NCI-H774 (cell line): Measurements from ENCODE around the gene DUSP16.

ENCODE experiments used
- DNase-seq: peaks from one replicate; lab custom pipeline; 2025; lab: John Stamatoyannopoulos, UW

The DUSP16 gene

DNA sequence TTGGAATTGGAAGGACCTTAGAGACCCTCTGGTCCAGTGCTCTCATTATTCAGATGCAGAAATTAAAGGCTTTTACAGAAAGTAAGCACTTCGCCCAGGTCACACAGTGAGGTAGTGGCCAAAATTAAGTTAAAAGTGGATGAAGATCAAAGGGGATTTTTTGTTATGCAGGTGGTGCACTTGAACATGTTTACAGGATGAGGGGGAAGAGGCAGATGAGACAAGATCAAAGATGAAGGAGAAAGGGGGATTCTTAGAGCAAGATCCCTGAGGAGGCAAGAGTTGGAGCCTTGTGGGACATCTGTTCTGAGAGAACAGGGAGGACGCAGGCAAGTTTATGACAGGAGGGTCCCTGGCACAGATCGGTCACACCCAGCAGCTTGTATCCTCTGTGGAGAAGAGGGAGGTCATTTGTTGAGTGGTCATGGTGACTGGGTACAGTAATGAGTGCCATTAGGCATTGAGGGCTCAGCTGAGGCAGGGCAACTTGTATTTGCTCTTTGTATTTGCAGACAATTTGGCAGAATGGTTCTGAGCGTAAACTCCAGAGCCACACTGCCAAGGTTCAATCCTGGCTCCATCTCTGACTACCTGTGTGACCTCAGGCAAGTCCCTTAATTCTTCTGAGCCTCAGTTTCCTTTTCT is 121.8 kb downstream of the DUSP16 start:
- DNase-seq, result peak; percentile 86

DNA sequence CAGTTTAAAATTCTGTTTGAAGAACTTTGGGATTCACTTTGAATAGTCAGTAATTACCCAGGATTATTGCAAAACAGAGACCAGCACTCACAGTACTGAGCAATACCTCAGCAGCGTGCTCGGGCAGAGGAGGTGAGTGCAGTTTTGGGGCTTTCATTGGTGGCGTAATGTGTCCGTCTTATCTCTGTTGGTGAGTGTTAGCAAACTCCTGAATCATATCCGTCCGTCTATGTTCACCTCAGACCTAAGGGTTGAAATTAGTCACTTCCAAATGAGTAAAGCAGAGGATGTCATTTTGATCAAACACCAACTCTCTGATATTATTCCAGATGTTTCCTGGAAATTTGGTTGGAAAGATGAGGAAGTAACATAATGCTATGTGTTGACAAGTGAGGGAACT is 123.0 kb downstream of the DUSP16 start:
- DNase-seq, result no peak

DNA sequence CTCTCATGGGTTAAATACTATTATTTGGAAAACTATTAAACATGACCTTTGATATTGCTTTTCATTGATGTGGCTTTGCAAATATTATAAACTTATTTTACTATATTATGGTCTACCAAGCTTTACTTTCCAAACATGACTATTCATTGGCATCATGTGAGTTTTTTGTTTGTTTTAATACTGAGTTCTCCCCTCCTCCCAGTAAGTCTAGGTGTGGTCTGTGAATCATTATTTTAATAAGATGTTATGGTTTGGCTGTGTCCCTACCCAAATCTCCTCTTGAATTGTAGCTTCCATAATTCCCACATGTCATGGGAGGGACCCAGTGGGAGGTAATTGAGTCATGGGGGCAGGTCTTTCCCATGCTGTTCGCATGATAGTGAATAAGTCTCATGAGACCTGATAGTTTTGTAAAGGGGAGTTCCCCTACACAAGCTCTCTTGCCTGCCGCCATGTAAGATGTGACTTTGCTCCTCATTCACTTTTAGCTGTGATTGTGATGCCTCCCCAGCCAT is 125.8 kb downstream of the DUSP16 start:
- DNase-seq, result no peak

DNA sequence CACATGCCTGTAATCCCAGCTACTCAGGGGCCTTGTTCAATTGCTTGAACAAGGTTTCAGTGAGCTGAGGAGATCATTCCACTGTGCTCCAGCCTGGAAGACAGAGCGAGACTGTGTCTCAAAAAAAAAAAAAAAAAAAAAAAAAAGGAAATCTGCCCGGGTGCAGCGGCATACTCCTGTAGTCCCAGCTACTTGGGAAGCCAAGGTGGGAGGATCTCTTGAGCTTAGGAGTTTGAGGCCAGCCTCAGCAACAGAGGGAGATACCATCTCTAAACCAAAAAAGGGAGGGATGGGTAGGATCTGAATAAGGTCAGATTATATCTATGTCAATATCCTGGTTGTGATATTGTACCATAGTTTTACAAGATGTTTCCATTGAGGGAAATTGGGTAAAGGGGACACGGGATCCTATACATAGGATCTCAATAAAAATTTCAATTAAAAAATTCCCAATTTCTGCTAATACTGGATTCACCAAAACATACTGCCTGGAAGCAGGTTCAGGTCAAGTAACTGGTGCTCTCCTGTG is 129.4 kb downstream of the DUSP16 start:
- DNase-seq, result no peak

DNA sequence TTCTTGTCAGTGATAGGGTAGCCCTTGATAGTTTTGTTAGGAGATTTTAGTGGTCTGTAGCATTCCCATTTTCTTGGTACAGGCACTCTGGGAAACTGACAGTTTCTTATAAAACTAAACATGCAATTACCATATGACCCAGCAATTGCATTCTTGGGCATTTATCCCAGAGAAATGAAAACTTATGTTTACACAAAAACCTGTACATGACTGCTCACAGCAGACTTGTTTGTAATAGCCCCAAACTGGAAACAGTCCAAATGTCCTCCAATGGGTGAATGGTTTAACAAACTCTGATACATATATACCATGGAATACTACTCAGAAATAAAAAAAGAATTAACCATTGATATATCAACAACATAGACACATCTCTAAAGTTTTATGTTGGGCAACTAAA is 130.3 kb downstream of the DUSP16 start:
- peak; percentile 12 for DNase-seq

DNA sequence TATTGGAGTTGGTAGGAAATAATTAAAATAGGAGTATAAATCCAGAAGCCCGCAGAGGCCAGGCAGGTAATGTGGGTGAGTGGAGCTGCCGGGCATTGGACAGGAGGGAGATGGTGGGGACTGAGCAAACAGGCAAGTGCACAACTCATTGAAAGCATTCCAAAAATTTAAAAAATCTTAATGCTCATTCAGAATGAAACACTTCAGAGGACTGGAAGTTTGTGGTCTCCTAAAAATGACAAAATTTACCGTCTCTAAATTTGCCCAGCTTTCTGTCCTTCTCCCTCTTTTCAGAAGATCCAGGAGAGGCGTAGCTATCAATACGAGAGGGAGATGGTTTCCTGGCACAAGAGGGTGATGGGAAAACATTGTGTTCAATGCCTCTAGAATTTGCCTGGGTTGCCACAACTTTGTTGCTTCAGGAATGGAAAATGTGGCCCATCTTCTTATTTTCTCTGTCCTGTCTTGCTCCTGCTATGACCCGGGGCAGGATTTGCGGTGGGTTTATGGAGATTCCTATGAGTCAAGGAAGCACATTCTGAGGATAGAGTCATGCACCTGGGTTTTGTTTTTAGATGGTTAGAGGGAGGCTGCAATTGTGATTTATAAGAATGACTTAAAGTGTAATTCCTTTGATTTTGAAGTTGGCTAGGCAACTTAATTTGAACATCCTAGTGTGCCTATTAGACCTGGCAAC is 133.6 kb downstream of the DUSP16 start:
- DNase-seq, result no peak

DNA sequence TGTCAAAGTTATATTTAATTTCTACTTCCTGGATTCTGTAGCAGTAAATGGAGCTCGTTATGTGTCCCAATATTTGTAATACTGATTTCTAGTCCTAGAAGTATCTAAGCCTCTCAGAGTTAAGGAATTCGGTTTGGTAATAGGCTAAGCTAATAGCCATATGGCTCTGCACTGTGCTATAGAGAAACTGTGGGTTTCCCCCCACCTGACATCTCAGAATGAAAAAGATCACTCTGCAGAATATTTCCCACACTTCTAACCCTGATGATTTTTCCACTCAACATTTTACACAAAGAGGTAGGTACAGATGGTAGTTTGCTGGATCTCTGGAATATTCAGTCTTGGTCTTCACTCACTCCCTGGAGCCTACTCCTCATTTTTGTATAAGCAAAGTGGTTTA is 134.6 kb downstream of the DUSP16 start:
- DNase-seq, result no peak

DNA sequence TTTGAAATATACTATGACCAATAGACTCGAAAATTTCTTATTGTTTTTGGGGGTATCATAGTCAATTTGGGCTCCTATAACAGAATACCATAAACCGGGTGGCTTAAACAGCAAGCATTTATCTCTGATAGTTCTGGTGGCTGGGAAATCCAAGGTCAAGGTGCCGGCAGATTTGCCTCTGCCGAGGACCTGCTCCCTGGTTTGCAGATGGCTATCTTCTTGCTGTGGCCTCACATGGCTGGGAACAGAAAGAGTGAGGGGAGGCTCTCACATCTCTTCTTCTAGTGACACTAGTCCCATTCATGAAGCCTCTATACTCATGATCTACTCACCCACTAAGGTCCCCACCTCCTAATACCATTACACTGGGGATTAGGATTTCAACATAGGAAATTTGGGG is 135.1 kb downstream of the DUSP16 start:
- DNase-seq, result no peak

DNA sequence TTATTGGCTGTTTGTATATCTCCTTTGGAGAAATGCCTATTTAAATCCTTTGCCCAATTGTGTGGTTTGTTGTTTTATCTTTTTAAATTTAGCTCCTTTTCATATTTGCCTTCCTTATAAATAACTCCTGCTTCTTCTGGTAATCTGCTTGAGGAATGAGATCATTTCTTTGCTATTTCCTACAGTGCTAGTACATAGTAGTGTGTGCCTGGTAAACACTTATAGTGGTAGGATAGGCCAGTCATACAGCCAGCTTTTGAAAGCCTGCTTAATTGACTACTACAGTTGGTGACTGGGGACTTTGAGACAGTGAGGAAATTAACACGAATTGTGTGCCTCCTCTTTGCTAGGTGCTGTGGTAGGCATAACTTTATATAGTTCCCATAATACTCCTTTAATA is 137.0 kb downstream of the DUSP16 start:
- DNase-seq, result peak; percentile 34

DNA sequence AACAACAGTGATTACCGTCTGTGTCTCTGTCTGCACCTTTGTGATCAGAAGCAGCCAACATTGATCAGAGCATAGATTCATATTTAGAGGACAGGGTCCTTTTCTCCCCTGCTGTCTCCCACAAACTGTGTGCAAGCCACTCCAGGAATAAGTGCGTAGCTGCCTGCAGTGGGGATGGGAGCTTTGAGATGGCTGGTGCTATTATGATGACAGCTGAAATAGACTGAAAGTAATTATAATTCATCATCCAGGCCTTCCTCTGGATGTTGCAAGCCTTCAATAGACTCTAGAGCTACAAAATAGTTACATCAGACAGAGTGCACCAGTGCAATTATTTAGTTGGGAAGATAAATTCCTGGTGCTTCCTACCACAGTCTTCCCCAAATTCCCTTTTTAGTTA is 137.7 kb downstream of the DUSP16 start:
- DNase-seq, result no peak
